ENCODE data around the gene SEZ6.

Gene SEZ6

DNA sequence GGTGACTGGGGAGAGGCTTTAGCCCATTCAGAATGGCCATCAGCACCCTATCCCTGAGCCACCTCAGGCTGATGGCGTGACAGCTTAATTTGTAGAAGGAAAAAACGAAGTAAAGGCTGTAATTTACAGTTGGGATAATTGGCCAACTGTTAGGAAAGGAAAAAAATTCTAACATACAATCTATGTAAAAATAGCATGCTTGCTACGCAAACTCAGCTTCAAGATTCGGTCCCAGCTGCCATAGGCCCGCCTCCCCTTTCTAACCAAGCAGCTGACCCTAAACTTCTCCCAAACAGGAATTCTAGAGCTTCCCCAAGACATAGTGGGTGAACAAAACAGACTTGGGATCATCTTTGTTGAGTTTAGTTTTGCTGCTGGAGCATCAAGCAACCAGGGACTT, 4.9 kb downstream of the SEZ6 start:
- no peak overlapping the region for H3K4me3 ChIP-seq
- peaks cover 0 to 6% (median 0%) of the 10 kb centered on the region in 11 experiments; a peak in 4 of 22 replicates for H3K9me3 ChIP-seq (replicated peaks in 1 of 11)
- peaks cover 0 to 36% (median 0%) of the 10 kb centered on the region in 11 experiments; a peak in 7 of 22 replicates for H4K20me1 ChIP-seq
- peaks cover 27 to 37% (median 33%) of the 10 kb centered on the region in 11 experiments for H3K27me3 ChIP-seq
- no peak overlapping the region for H3K27ac ChIP-seq
- H3K4me1 ChIP-seq = peaks cover 0 to 14% (median 6%) of the 10 kb centered on the region in 10 experiments; a peak in 10 of 20 replicates
- H3K4me2 ChIP-seq = no peak overlapping the region
- no peaks in the 10 kb centered on the region for H3K36me3 ChIP-seq
- no peak for TF ChIP-seq Cebpa-rat (IDR thresholded peaks at IDR 0.05)
- no peak overlapping the region for H3K9ac ChIP-seq

DNA sequence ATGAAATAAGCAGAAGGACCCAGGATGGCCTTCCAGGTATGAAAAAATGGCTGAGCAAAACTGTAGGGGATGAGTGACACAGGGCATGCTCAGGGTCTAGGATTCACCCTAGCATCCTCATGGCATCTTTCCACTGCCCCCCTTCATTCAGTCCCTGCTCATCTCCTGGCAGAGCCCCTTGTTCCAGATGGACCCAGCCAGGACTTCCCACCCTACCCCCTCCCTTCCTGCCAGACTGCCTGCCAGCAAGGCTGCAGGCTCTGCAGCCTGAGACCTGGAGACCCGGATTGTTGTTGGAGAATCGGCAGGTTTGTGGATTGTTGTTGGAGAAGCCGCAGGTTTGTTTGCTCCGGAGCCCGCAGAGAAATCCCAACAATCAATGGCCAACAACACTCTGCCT, 6.6 kb downstream of the SEZ6 start:
- Histone ChIP-seq H3K4me1 (peaks cover 0 to 13% (median 7%) of the 10 kb centered on the region in 10 experiments; a peak in 10 of 20 replicates), H3K4me3 (no peak overlapping the region), H3K4me2 (no peak overlapping the region), H3K9ac (no peak overlapping the region), H3K27me3 (peaks cover 11 to 21% (median 16%) of the 10 kb centered on the region in 11 experiments), H4K20me1 (peaks cover 0 to 23% (median 0%) of the 10 kb centered on the region in 11 experiments; a peak in 7 of 22 replicates), H3K9me3 (replicated peaks in 1 of 11) (no peaks in the 10 kb centered on the region), H3K36me3 (no peaks in the 10 kb centered on the region), H3K27ac (no peak overlapping the region)
- no peak for TF ChIP-seq Cebpa-rat (IDR thresholded peaks at IDR 0.05)

- TF ChIP-seq Cebpa-rat (IDR thresholded peaks at IDR 0.05) = no peak
- Histone ChIP-seq H3K27ac (no peak overlapping the region), H3K27me3 (peaks cover 0 to 7% (median 2%) of the 10 kb centered on the region in 11 experiments; a peak in 8 of 22 replicates), H3K4me3 (no peak overlapping the region), H3K4me1 (peaks cover 0 to 13% (median 7%) of the 10 kb centered on the region in 10 experiments; a peak in 10 of 20 replicates), H3K36me3 (no peaks in the 10 kb centered on the region), H3K9ac (no peak overlapping the region), H3K4me2 (0 out of 22 replicates have a peak overlapping the region, but pooled peaks of 1 of the 11 experiments have one; percentile 2), H3K9me3 (replicated peaks in 1 of 11) (no peaks in the 10 kb centered on the region), H4K20me1 (peaks cover 0 to 11% (median 0%) of the 10 kb centered on the region in 11 experiments; a peak in 3 of 22 replicates)
Measured at GRCh38 chr17:28997806-28998205, 8.0 kb downstream of the SEZ6 start.

GRCh38 chr17:28996554-28997096, 9.2 kb downstream of the SEZ6 start:
- Histone ChIP-seq H3K27ac (no peak overlapping the region), H3K36me3 (no peaks in the 10 kb centered on the region), H3K27me3 (no peaks in the 10 kb centered on the region; a peak in 1 of 22 replicates), H3K9ac (no peak overlapping the region), H3K4me2 (peak overlapping the region in 2 of 11 experiments; percentile 20 to 40; a peak in 1 of 22 replicates), H4K20me1 (peaks cover 0 to under 1% (median 0%) of the 10 kb centered on the region in 11 experiments; a peak in 2 of 22 replicates), H3K9me3 (replicated peaks in 1 of 11) (no peaks in the 10 kb centered on the region), H3K4me1 (peaks cover 0 to 13% (median 7%) of the 10 kb centered on the region in 10 experiments; a peak in 10 of 20 replicates), H3K4me3 (no peak overlapping the region)
- TF ChIP-seq Cebpa-rat (IDR thresholded peaks at IDR 0.05) = no peak

GRCh38 chr17:28993645-28994426, 12.0 kb downstream of the SEZ6 start:
- TF ChIP-seq Cebpa-rat (IDR thresholded peaks at IDR 0.05) = no peak
- no peak overlapping the region for H3K27ac ChIP-seq

DNA sequence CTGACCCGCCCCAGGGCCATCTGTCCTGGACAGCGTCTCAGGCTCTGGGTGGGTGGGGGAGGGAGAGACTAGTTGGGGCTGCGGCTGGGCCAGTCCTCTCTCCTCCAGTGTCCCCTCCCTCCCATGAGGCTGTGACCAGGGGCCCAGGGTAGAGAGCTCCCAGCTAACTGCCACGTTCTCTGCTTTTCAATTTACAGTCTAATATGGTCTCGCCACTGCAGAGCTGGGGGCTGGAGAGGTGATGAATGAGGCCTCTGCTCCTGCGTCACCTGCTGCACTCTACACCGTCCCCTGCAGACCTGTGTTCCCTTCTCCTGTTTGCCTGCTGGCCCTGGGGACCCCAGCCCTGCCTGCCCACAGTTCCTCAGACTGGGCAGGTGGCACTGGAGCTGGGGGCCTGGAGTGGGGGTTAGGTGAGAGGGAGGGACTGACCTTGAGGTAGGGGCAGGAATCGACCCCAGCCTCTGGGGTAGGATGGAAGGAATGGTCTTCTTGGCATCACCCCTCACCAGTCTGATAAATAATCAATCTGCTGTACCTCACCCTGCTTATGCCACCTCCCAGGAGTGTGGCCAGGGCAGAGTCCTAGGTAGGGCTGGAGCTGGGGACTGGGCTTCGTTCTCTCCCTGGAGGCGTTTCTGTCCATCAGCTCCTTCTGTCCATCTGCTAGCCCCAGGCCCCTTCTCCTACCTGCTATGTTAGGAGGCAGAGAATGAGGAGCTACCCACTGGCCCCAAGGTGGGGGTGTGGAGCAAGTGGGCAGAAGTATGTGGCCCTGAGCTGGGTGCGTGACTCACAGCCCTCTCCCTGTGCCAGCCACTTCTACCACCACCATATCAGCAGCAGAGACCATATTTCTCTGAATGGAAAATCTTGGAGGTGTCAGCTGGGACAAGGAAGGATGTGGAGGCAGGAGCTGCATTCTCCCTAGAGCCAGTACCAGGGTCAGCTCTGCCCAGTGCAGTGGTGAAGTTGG, 12.9 kb downstream of the SEZ6 start:
- H3K36me3 ChIP-seq = no peaks in the 10 kb centered on the region
- no peaks in the 10 kb centered on the region; a peak in 1 of 22 replicates for H4K20me1 ChIP-seq
- TF ChIP-seq Cebpa-rat (IDR thresholded peaks at IDR 0.05) = no peak
- H3K9ac ChIP-seq = no peak overlapping the region
- no peak overlapping the region for H3K27ac ChIP-seq
- H3K4me3 ChIP-seq = no peak overlapping the region
- H3K4me2 ChIP-seq = no peak overlapping the region
- no peaks in the 10 kb centered on the region for H3K27me3 ChIP-seq
- H3K4me1 ChIP-seq = peaks cover 0 to 21% (median 7%) of the 10 kb centered on the region in 10 experiments; a peak in 12 of 20 replicates
- H3K9me3 ChIP-seq (replicated peaks in 1 of 11) = peaks cover 0 to 7% (median 0%) of the 10 kb centered on the region in 11 experiments; a peak in 1 of 22 replicates

More at GRCh38 chr17:28993645-28994426, 12.0 kb downstream of the SEZ6 start:
- Histone ChIP-seq H3K4me2 (no peak overlapping the region), H3K36me3 (no peaks in the 10 kb centered on the region), H3K9me3 (replicated peaks in 1 of 11) (peaks cover 0 to 7% (median 0%) of the 10 kb centered on the region in 11 experiments; a peak in 1 of 22 replicates), H3K4me1 (peaks cover 0 to 13% (median 7%) of the 10 kb centered on the region in 10 experiments; a peak in 10 of 20 replicates), H4K20me1 (no peaks in the 10 kb centered on the region; a peak in 1 of 22 replicates), H3K27me3 (no peaks in the 10 kb centered on the region), H3K9ac (no peak overlapping the region), H3K4me3 (no peak overlapping the region)

DNA sequence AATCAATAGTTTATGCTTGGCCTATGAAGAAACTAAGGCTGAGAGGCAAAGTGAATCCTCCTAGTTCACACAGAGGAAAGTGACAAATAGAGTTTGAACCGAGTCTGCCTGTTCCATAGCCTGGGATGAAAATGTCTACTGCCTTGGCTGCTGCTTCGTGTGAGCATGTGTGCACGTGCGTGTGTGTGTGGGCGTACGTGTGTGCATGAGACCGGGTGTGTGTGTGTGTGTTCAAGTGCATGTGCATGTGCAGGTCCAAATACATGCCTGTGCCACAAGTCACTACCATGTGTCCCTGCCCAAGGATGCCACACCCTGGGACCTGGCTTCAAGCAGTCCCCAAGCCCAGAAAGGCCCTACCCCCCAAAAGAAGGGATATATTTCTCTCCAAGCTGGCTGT, 13.6 kb downstream of the SEZ6 start:
- H3K4me3 ChIP-seq = no peak overlapping the region
- H3K4me2 ChIP-seq = no peak overlapping the region
- H4K20me1 ChIP-seq = no peaks in the 10 kb centered on the region; a peak in 1 of 22 replicates
- no peak overlapping the region for H3K27ac ChIP-seq
- H3K9ac ChIP-seq = no peak overlapping the region
- no peaks in the 10 kb centered on the region for H3K27me3 ChIP-seq
- H3K9me3 ChIP-seq (replicated peaks in 1 of 11) = peaks cover 0 to 7% (median 0%) of the 10 kb centered on the region in 11 experiments; a peak in 1 of 22 replicates
- peaks cover 2 to 23% (median 12%) of the 10 kb centered on the region in 10 experiments; a peak in 16 of 20 replicates for H3K4me1 ChIP-seq
- no peak for TF ChIP-seq Cebpa-rat (IDR thresholded peaks at IDR 0.05)
- H3K36me3 ChIP-seq = no peaks in the 10 kb centered on the region

GRCh38 chr17:28991779-28992178, 14.1 kb downstream of the SEZ6 start:
- no peak for TF ChIP-seq Cebpa-rat (IDR thresholded peaks at IDR 0.05)
- no peaks in the 10 kb centered on the region; a peak in 1 of 22 replicates for H3K27me3 ChIP-seq
- H3K9me3 ChIP-seq (replicated peaks in 1 of 11) = peaks cover 0 to 7% (median 0%) of the 10 kb centered on the region in 11 experiments; a peak in 1 of 22 replicates

More at GRCh38 chr17:28991779-28992178, 14.1 kb downstream of the SEZ6 start:
- Histone ChIP-seq H3K4me2 (no peak overlapping the region), H4K20me1 (no peaks in the 10 kb centered on the region; a peak in 1 of 22 replicates), H3K27ac (no peak overlapping the region), H3K4me3 (no peak overlapping the region), H3K36me3 (no peaks in the 10 kb centered on the region), H3K4me1 (peaks cover 6 to 27% (median 16%) of the 10 kb centered on the region in 10 experiments), H3K9ac (no peak overlapping the region)

Data from BLaER1 treated with 17β-estradiol and CSF1 and Interleukin-3, amounts not matched to agents 10 nM and 100 nM (cell line).